Fibroblast of villous mesenchyme (primary cell): ENCODE results near the gene PRLR. TPM values are rescaled to one million over a fixed set of nuclear protein-coding genes. Genes with fewer than 3 reads are reported as not detected.

Experiments
- DNase-seq: peaks from one replicate; pipeline ENCODE4 v3.0.0-alpha.2; 2010; ENCODE audit warnings: low read depth
- H3K4me3 ChIP-seq: 2 replicates; pipeline ENCODE4 v1.5.1; 2011; ENCODE audit warnings: low read depth, mild to moderate bottlenecking, low read length
- CTCF ChIP-seq: IDR thresholded peaks from 2 replicates; pipeline ENCODE4 v1.5.1; 2012; ENCODE audit warnings: low read depth, mild to moderate bottlenecking, low read length; ENCODE audit not compliant: insufficient read depth
- total RNA-seq: library from RNA; depleted of rRNA; stranded (reverse); fragments of >200 nt; gene quantifications from 2 replicates; pipeline ENCODE4 v1.2.3, GENCODE V29; 2012

PRLR gene
- total RNA-seq, 1 donor, result 3.5 TPM

- no peak for TF ChIP-seq CTCF
- no peak for DNase-seq
- no peak overlapping the region for H3K4me3 ChIP-seq
Observed at GRCh38 chr5:35050541-35051126, 179.7 kb downstream of the PRLR start.

DNA sequence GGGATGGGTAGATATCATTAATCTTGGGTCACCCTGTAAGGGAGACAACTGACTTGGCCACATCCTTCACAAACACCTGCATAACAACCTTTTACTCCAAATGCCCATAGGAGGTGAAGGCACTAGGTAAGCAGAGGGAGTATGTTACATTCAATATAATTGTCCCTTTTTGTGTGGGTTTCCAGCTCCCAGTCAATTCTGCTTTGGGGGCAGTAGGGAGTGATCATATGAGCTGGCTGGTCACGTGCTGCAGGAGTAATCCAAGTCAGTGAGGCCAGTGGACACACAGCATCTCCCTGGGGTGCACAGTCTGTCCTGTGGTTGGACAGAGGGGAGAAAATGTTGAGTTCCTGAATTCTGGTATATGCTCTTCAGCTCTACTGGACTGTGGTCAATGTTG lies 181.4 kb downstream of the PRLR start:
- no peak for DNase-seq
- TF ChIP-seq CTCF, result no peak
- no peak overlapping the region for H3K4me3 ChIP-seq

DNA sequence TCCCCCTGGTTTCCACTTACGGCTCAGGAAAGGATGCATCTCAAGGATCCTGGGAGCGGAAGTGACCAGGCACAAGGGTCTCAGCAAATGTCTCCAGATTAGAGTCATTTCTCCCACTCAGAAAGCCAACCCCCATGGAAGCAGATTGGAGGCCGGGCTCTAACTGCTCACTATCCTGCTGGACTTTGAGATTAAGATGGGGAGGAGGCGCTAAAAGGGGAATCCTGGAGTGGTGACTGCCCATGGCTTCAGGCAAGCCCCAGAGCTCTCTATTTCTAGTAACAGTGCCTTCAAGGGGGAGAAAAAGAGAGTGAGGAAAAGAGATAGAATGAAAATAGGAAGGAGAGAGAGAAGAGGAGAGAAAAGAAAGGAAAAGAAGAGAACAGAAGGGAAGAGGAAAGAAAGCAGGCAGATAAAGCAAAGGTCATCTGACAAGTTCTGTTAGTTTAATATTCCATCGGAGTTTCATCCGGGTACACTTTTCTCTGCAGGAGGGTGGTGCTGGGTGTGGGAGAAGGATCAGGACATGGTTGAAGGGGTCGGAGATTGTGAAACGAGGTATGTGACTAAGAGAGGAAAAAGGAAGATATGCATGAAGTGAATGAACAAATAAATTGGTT lies 182.4 kb downstream of the PRLR start, which contains the start of gene AGXT2:
Gene AGXT2 (minus strand): TSS at position 165 of the 620 bp plus-strand sequence. CDS start 57 bp downstream, at position 108.
- TF ChIP-seq CTCF, result no peak
- no peak within 1 kb of the TSS for H3K4me3 ChIP-seq
- DNase-seq, result no peak

DNA sequence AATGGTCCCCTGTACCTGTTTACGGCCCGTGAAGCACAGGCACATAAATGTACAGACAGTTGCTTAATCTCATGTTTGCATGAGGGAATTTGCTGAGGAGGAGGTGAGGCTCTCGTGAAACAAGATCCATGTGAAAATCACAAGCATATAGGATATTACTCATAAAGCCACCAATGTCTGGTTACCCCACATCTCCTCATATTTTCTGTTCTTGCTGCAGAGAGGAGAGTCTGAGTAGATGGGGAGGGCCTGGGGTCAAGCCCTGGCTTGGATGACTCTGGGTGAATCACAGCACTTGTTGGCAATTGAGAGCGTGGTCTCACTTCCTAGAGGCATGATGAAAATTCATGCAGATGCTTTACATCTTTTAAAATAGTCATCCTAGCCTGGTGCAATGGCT lies 183.5 kb downstream of the PRLR start:
- no peak for TF ChIP-seq CTCF
- no peak overlapping the region for H3K4me3 ChIP-seq
- peak; percentile 78 for DNase-seq

DNA sequence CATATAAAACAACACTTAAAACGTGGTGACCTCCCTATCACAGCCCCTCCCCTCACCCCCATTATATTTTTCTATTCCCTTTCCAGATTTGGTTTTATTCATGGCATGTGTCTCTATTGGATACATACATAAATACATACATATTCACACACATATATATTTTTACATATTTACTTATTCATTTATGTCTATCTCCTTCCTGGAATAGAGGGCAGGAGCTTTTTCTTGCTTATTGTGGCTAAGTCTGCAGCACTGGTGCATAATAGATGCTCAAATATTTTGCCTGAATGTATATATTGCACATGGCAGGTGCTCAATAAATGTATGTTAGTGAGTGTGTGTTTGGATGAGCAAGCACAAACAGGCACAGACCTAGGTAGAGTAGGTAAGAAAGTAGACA lies 185.0 kb downstream of the PRLR start:
- DNase-seq, result no peak

DNA sequence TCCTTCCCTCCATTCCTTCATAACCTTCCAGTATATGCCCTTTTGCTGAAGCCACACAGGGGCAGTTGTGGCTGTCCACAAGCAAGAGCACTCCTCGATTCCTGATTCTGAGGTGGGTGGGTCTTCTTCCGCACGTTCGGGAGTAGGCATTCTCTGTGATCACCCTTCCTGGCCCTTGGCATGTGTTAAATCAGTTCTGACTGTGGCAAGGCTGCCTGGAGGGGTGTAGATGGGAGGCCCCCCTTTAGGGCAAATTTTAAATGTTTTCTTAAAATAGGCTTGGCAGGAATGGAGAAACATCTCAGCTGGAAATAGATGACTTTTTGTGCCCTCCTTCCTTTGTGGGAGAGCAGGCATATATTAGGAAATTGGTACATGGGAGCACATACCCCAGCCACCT lies 185.6 kb downstream of the PRLR start:
- H3K4me3 ChIP-seq, result no peak overlapping the region
- no peak for DNase-seq
- no peak for TF ChIP-seq CTCF

More for the DNA sequence above, 185.0 kb downstream of the PRLR start:
- no peak for TF ChIP-seq CTCF
- H3K4me3 ChIP-seq, result no peak overlapping the region
